K562 (cell line): Measurements from ENCODE around the gene CHMP1A. TPM values are rescaled to one million over a fixed set of nuclear protein-coding genes. Genes with fewer than 3 reads are reported as not detected.
A peak's percentile ranks its signal among the peaks of the same experiment; 100 is the strongest.

ENCODE experiments used
- ATAC-seq: fragments of 200-7000 bp; cut with Tn5 transposase; 3 replicates; pipeline ENCODE4 v1.9.1; 2020; ENCODE audit warnings: moderate library complexity
- BruUV-seq: library from RNA; stranded (reverse); fragments of 400-500 nt; replicated peaks from 2 replicates; lab custom pipeline; 2021; lab: Mats Ljungman, UMichigan
- CTCF ChIA-PET: fragments of 300-600 bp; formaldehyde crosslinking; extraction: SDS; loops from one replicate; lab custom pipeline; 2021; ENCODE audit warnings: low intra/inter-chr PET ratio; lab: Yijun Ruan, JAX
- POLR2A ChIA-PET: fragments of 300-600, 350-650 bp; sonication (Branson Sonifier 250); formaldehyde crosslinking; extraction: SDS; loops from one replicate; lab custom pipeline; 2021; ENCODE audit warnings: antibody characterized with exemption, inconsistent platforms; lab: Yijun Ruan, JAX
- DNase-seq, 4 experiments: peaks; one replicate each; pipeline versions ENCODE4 v3.0.0 to v3.0.0-alpha.2; 2011 to 2018; ENCODE audit warnings: low spot score in 3 of 4, mixed read lengths in 3 of 4; ENCODE audit errors: extremely low read depth in 1 of 4
- FAIRE-seq: peaks from 2 replicates; lab custom pipeline; 2011; peaks lifted over from hg19 to GRCh38; lab: Jason Lieb, UNC
- H2AFZ ChIP-seq: 2 replicates; pipeline ENCODE4 v1.6.0; 2011; ENCODE audit warnings: low read depth, low read length, control low read depth, inconsistent platforms
- H3K27ac ChIP-seq: fragments of 200-600 bp; 3 replicates; pipeline ENCODE4 v1.8.0; 2011; ENCODE audit warnings: low read depth, mild to moderate bottlenecking, control low read depth, inconsistent platforms, low read length, moderate library complexity, mixed read lengths; ENCODE audit errors: extremely low read depth
- H3K27me3 ChIP-seq, 2 experiments: fragments of 300-600 bp in 1 of 2; 2 replicates in 1 of 2; 3 replicates in 1 of 2; pipeline versions ENCODE4 v1.6.0 to v1.8.0; 2011; ENCODE audit warnings: inconsistent platforms in 2 of 2, low read length in 2 of 2, mild to moderate bottlenecking in 1 of 2, mixed read lengths in 1 of 2, moderate library complexity in 1 of 2; ENCODE audit not compliant: control insufficient read depth in 2 of 2, insufficient read depth in 2 of 2
- H3K36me3 ChIP-seq: fragments of 300-600 bp; 3 replicates; pipeline ENCODE4 v1.8.0; 2011; ENCODE audit warnings: mild to moderate bottlenecking, low read length, inconsistent platforms; ENCODE audit not compliant: control insufficient read depth, insufficient read depth
- H3K4me1 ChIP-seq, 2 experiments: fragments of 200-600 bp in 1 of 2; replicated peaks in 1 of 2; 2 replicates in 1 of 2; 3 replicates in 1 of 2; pipeline versions ENCODE4 v1.5.1 to v1.8.0; 2011; ENCODE audit warnings: inconsistent platforms in 2 of 2, low read length in 2 of 2, mild to moderate bottlenecking in 1 of 2, mixed read lengths in 1 of 2, moderate library complexity in 1 of 2; ENCODE audit not compliant: control insufficient read depth in 2 of 2, insufficient read depth in 2 of 2
- H3K4me2 ChIP-seq: 2 replicates; pipeline ENCODE4 v1.6.1; 2011; ENCODE audit warnings: low read length, control low read depth, inconsistent platforms, mixed read lengths; ENCODE audit not compliant: insufficient read depth
- H3K4me3 ChIP-seq: fragments of 200-600 bp; sonication (generic), shearing (Covaris generic); 2 replicates; pipeline ENCODE4 v1.5.1; 2016; ENCODE audit warnings: control low read depth, inconsistent platforms
- H3K79me2 ChIP-seq: fragments of 200-600 bp; 3 replicates; pipeline ENCODE4 v1.8.0; 2011; ENCODE audit warnings: low read length, inconsistent platforms; ENCODE audit not compliant: control insufficient read depth, insufficient read depth
- H3K9ac ChIP-seq, 2 experiments: 2 replicates each; pipeline versions ENCODE4 v1.6.0 to v1.6.1; 2011; ENCODE audit warnings: low read depth in 2 of 2, low read length in 2 of 2, control low read depth in 1 of 2, inconsistent platforms in 1 of 2, mild to moderate bottlenecking in 1 of 2, mixed read lengths in 1 of 2; ENCODE audit not compliant: insufficient read depth in 1 of 2
- H3K9me1 ChIP-seq: one replicate; pipeline ENCODE4 v1.6.0; 2011; ENCODE audit warnings: inconsistent platforms, mild to moderate bottlenecking, low read length, moderate library complexity; ENCODE audit not compliant: control insufficient read depth, insufficient read depth
- H3K9me3 ChIP-seq: replicated peaks from 2 replicates; pipeline ENCODE4 v1.5.1; 2011; ENCODE audit warnings: low read depth, low read length, inconsistent platforms; ENCODE audit not compliant: control insufficient read depth, insufficient read depth
- H4K20me1 ChIP-seq: replicated peaks from 2 replicates; pipeline ENCODE4 v1.6.1; 2011; ENCODE audit warnings: low read length, inconsistent platforms, mixed read lengths; ENCODE audit not compliant: control insufficient read depth, insufficient read depth
- AFF1 ChIP-seq, 2 experiments: fragments of 450-650 bp; IDR thresholded peaks; 2 replicates each; pipeline ENCODE4 v1.6.1; 2018; ENCODE audit warnings: mild to moderate bottlenecking in 2 of 2, low read depth in 1 of 2; ENCODE audit not compliant: partially characterized antibody in 2 of 2
- FOXK2 ChIP-seq, 2 experiments: fragments of 450-650 bp; IDR thresholded peaks in 1 of 2; conservative IDR thresholded peaks in 1 of 2; 2 replicates each; pipeline ENCODE4 v1.6.1; 2016; ENCODE audit warnings: low read depth in 2 of 2, mild to moderate bottlenecking in 1 of 2
- HMGN3 ChIP-seq: IDR thresholded peaks from 2 replicates; pipeline ENCODE4 v1.6.1; 2011; ENCODE audit warnings: borderline replicate concordance, low read depth, mild to moderate bottlenecking, mixed read lengths, low read length; ENCODE audit not compliant: insufficient read length; ENCODE audit errors: extremely low read depth
- THAP12 ChIP-seq: fragments of 250-450 bp; sonication (Bioruptor Pico); IDR thresholded peaks from 2 replicates; pipeline ENCODE4 v1.9.0; 2021; ENCODE audit warnings: mild to moderate bottlenecking, inconsistent platforms
- ZNF586 ChIP-seq: fragments of 450-650 bp; formaldehyde crosslinking; conservative IDR thresholded peaks from 2 replicates; pipeline ENCODE4 v1.4.0; 2020; ENCODE audit warnings: mild to moderate bottlenecking, moderate library complexity
- WGBS: fragments of 100-300 bp; shearing (Covaris generic); methylation state at CpG from one replicate; pipeline ENCODE4 v1.1.6; 2016; ENCODE audit warnings: low coverage, mixed read lengths; ENCODE audit not compliant: insufficient coverage; ENCODE audit errors: missing lambda C conversion rate; 5-methylcytosine and 5-hydroxymethylcytosine counted together
- in situ Hi-C: fragments of 300-500 bp; cut with MboI; formaldehyde crosslinking; loops from 4 replicates; pipeline ENCODE4 v1.15.0; 2018; ENCODE audit warnings: inconsistent platforms, mixed read lengths
- intact Hi-C: fragments of 100-400 bp; cut with micrococcal nuclease; formaldehyde crosslinking; loops from 2 replicates; pipeline ENCODE4 v1.14.2; 2022
- polyA plus RNA-seq, 8 experiments: library from polyadenylated mRNA; depleted of rRNA in 4 of 8; stranded (reverse) in 5 of 8; unstranded in 3 of 8; fragments of >200 nt; fragmentation: Nextera tagmentation in 2 of 8; fragmentation: Illumina TruSeq in 1 of 8; extraction: Ambion mirVana in 2 of 8; extraction: Trizol in 1 of 8; gene quantifications; 2 replicates each; pipeline versions ENCODE4 v1.2.1 to v1.2.3, GENCODE V29; 2011 to 2014; ENCODE audit warnings: inconsistent platforms in 1 of 8, missing spikeins in 1 of 8
- total RNA-seq, 7 experiments: library from RNA; depleted of rRNA in 6 of 7; stranded (reverse); fragments of >200 nt in 6 of 7; fragmentation: Illumina TruSeq in 2 of 7; extraction: Trizol in 2 of 7; gene quantifications; 2 replicates each; pipeline versions ENCODE4 v1.2.1 to v1.2.3, GENCODE V29; 2011 to 2021; ENCODE audit warnings: low replicate concordance in 1 of 7
- TF ChIP-seq, protein P1 (sequence below): fragments of 450-650 bp; IDR thresholded peaks from 2 replicates; pipeline ENCODE4 v1.7.0; 2016; ENCODE audit warnings: borderline replicate concordance
- TF ChIP-seq, protein P2 (sequence below): sonication (generic); formaldehyde crosslinking; IDR thresholded peaks from 2 replicates; pipeline ENCODE4 v1.9.0; 2022; ENCODE audit warnings: mild to moderate bottlenecking, missing genetic modification reagents

CHMP1A gene
- total and polyA plus RNA-seq, 9 of the 15 experiments (the other 6 are each of a cell fraction or from before 2014, with no cell fraction given) = 0.83 to 79.9 (median 45.2) TPM

GRCh38 chr16:89602273-89602951 is 55.1 kb downstream of the CHMP1A start (continued):
- TF ChIP-seq ZNF586 (no peak), AFF1 (IDR thresholded peaks at IDR 0.05; ENCODE audit: low read depth in 1 of 2, partially characterized antibody in 2 of 2) (no peak)

DNA sequence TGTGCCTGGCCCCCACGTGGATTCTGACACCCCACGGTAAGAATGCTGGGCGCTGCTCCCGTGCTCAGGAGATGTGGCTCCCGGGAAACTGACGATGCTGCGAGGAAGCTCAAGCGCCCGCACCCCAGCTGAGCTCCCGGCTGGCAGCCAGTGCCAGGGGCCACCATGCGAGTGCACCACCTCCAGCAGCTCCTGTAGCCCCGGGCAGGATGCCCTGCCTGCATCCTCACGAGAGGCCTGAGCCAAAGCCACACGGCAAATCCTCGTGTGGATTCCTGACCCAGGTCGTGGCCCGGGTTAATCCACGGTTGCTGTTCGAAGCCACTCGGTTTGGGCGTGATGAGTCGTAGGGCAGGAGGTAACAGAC is 55.6 kb downstream of the CHMP1A start:
- ATAC-seq (no peak), DNase-seq (no peak), FAIRE-seq (no peak)
- intact Hi-C loops (loop anchor here (5.0 kb wide), 1 partner anchor 35 kb away; no protein-coding TSS in a partner anchor), in situ Hi-C loops (no loop called here)
- POLR2A ChIA-PET = interaction anchor here (0.6 to 1.0 kb wide), 3 partner anchors 10 to 218 kb away, joined by 3 to 4 read pairs (median 3); no protein-coding TSS in a partner anchor
- no peak for TF ChIP-seq FOXK2 (conservative IDR thresholded peaks at IDR 0.05 in 1 of 2, IDR thresholded peaks at IDR 0.05 in 1 of 2; ENCODE audit: low read depth in 2 of 2)
- no peak for TF ChIP-seq THAP12 (CRISPR knock-in tag)
- TF ChIP-seq, protein P1, sequence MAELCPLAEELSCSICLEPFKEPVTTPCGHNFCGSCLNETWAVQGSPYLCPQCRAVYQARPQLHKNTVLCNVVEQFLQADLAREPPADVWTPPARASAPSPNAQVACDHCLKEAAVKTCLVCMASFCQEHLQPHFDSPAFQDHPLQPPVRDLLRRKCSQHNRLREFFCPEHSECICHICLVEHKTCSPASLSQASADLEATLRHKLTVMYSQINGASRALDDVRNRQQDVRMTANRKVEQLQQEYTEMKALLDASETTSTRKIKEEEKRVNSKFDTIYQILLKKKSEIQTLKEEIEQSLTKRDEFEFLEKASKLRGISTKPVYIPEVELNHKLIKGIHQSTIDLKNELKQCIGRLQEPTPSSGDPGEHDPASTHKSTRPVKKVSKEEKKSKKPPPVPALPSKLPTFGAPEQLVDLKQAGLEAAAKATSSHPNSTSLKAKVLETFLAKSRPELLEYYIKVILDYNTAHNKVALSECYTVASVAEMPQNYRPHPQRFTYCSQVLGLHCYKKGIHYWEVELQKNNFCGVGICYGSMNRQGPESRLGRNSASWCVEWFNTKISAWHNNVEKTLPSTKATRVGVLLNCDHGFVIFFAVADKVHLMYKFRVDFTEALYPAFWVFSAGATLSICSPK = no peak
- TF ChIP-seq, protein P2, sequence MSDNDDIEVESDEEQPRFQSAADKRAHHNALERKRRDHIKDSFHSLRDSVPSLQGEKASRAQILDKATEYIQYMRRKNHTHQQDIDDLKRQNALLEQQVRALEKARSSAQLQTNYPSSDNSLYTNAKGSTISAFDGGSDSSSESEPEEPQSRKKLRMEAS = 0 out of 2 replicates have a peak, but pooled peaks have one; percentile 6
- TF ChIP-seq HMGN3 = no peak
- no TSS peak for BruUV-seq
- Histone ChIP-seq H3K27me3 (no peaks in the 10 kb centered on the region), H3K9me3 (no peaks in the 10 kb centered on the region), H4K20me1 (0 out of 2 replicates have a peak, but pooled peaks cover 5% of the 10 kb centered on the region), H3K9me1 (no peaks in the 10 kb centered on the region), H3K4me1 (peaks cover 0 to 55% of the 10 kb centered on the region in 2 experiments; a peak in 3 of 5 replicates), H2AFZ (no peak overlapping the region), H3K27ac (no peak overlapping the region), H3K36me3 (no peaks in the 10 kb centered on the region), H3K9ac (no peak overlapping the region), H3K79me2 (no peaks in the 10 kb centered on the region), H3K4me3 (no peak overlapping the region), H3K4me2 (no peak overlapping the region)
- 30% methylated on average over 22 of the region's 22 CpGs for WGBS
- CTCF ChIA-PET = no interaction called here
